GM12878 (cell line): ENCODE measurements around the gene RGS19. TPM values are rescaled to one million over a fixed set of nuclear protein-coding genes. Genes with fewer than 3 reads are reported as not detected.

Experiments
- ATAC-seq: fragments of 200-7000 bp; cut with Tn5 transposase; 3 replicates; pipeline ENCODE4 v1.9.1; 2020; ENCODE audit warnings: mild to moderate bottlenecking, moderate library complexity
- BruUV-seq: library from RNA; stranded (reverse); fragments of 400-500 nt; replicated peaks from 2 replicates; lab custom pipeline; 2021; lab: Mats Ljungman, UMichigan
- CTCF ChIA-PET: fragments of 300-600 bp; sonication (Branson Sonifier 250); formaldehyde crosslinking; extraction: SDS; loops from one replicate; lab custom pipeline; 2021; ENCODE audit warnings: inconsistent platforms; lab: Yijun Ruan, JAX
- POLR2A ChIA-PET: fragments of 350-600 bp; formaldehyde crosslinking; extraction: SDS; loops from one replicate; lab custom pipeline; 2021; ENCODE audit warnings: inconsistent platforms; lab: Charles Lee
- RAD21 ChIA-PET: fragments of 300-600 bp; sonication (Branson Sonifier 250); formaldehyde crosslinking; loops from one replicate; lab custom pipeline; 2023; ENCODE audit warnings: antibody characterized with exemption; ENCODE audit not compliant: unreplicated experiment; lab: Charles Lee
- SMC1A ChIA-PET: fragments of 300-600 bp; sonication (Branson Sonifier 250); formaldehyde crosslinking; loops from one replicate; lab custom pipeline; 2023; ENCODE audit not compliant: unreplicated experiment, uncharacterized antibody; lab: Charles Lee
- DNase-seq: peaks from one replicate; pipeline ENCODE4 v3.0.0-alpha.2; 2011; ENCODE audit warnings: low read depth, low spot score
- FAIRE-seq: peaks from 3 replicates; lab custom pipeline; 2011; peaks lifted over from hg19 to GRCh38; lab: Jason Lieb, UNC
- H2AFZ ChIP-seq: 2 replicates; pipeline ENCODE4 v1.6.0; 2011; ENCODE audit warnings: low read depth, low read length, control low read depth; ENCODE audit not compliant: control insufficient read depth
- H3K27ac ChIP-seq: 2 replicates; pipeline ENCODE4 v1.5.1; 2011; ENCODE audit warnings: control low read depth; ENCODE audit not compliant: control insufficient read depth, insufficient read depth
- H3K27me3 ChIP-seq, 2 experiments: replicated peaks in 1 of 2; 2 replicates each; pipeline versions ENCODE4 v1.6.0 to v1.6.1; 2011; ENCODE audit warnings: low read length in 1 of 2; ENCODE audit not compliant: control insufficient read depth in 2 of 2, insufficient read depth in 2 of 2
- H3K36me3 ChIP-seq, 2 experiments: 2 replicates each; pipeline ENCODE4 v1.5.1; 2011; ENCODE audit warnings: low read length in 1 of 2; ENCODE audit not compliant: control insufficient read depth in 2 of 2, insufficient read depth in 2 of 2
- H3K4me1 ChIP-seq: 2 replicates; pipeline ENCODE4 v1.6.1; 2011; ENCODE audit warnings: mild to moderate bottlenecking, low read length, moderate library complexity, mixed read lengths; ENCODE audit not compliant: control insufficient read depth, insufficient read depth
- H3K4me2 ChIP-seq: 2 replicates; pipeline ENCODE4 v1.6.0; 2011; ENCODE audit warnings: control low read depth; ENCODE audit not compliant: control insufficient read depth, insufficient read depth
- H3K4me3 ChIP-seq: fragments of 200-600 bp; sonication (generic); 2 replicates; pipeline ENCODE4 v1.5.1; 2016
- H3K79me2 ChIP-seq: 2 replicates; pipeline ENCODE4 v1.6.0; 2011; ENCODE audit warnings: low read length; ENCODE audit not compliant: control insufficient read depth, insufficient read depth
- H3K9ac ChIP-seq: 2 replicates; pipeline ENCODE4 v1.8.0; 2011; ENCODE audit warnings: low read length, control low read depth, mixed read lengths; ENCODE audit not compliant: control insufficient read depth, insufficient read depth
- H3K9me3 ChIP-seq: replicated peaks from 3 replicates; pipeline ENCODE4 v1.5.1; 2011; ENCODE audit warnings: mild to moderate bottlenecking, low read length; ENCODE audit not compliant: control insufficient read depth, insufficient read depth
- H4K20me1 ChIP-seq: 2 replicates; pipeline ENCODE4 v1.6.0; 2011; ENCODE audit not compliant: control insufficient read depth, insufficient read depth
- BCL11A ChIP-seq: IDR thresholded peaks from 2 replicates; pipeline ENCODE4 v1.6.1; 2011; ENCODE audit warnings: low read depth, low read length
- BHLHE40 ChIP-seq, 2 experiments: fragments of 450-650 bp in 1 of 2; IDR thresholded peaks; 2 replicates each; pipeline ENCODE4 v1.6.1; 2011 to 2017; ENCODE audit warnings: low read depth in 2 of 2, borderline replicate concordance in 1 of 2, improper control_type of control experiment in 1 of 2, low read length in 1 of 2, mild to moderate bottlenecking in 1 of 2
- CHD1 ChIP-seq: IDR thresholded peaks from 2 replicates; pipeline ENCODE4 v1.6.1; 2012; ENCODE audit warnings: low read depth, low read length, improper control_type of control experiment
- CHD4 ChIP-seq: fragments of 200-600 bp; sonication (generic); IDR thresholded peaks from 2 replicates; pipeline ENCODE4 v1.6.1; 2016; ENCODE audit warnings: mild to moderate bottlenecking
- EED ChIP-seq: sonication (generic); IDR thresholded peaks from 2 replicates; pipeline ENCODE4 v1.6.1; 2016; ENCODE audit warnings: antibody characterized with exemption, low read depth
- EGR1 ChIP-seq, 2 experiments: IDR thresholded peaks; 1 replicate in 1 of 2; 2 replicates in 1 of 2; pipeline ENCODE4 v1.6.1; 2011 to 2012; ENCODE audit warnings: low read depth in 2 of 2, low read length in 2 of 2, borderline replicate concordance in 1 of 2, mild to moderate bottlenecking in 1 of 2, moderate library complexity in 1 of 2
- HDAC2 ChIP-seq: fragments of 200-600 bp; sonication (generic); IDR thresholded peaks from 2 replicates; pipeline ENCODE4 v1.6.1; 2017
- MEF2A ChIP-seq: IDR thresholded peaks from 2 replicates; pipeline ENCODE4 v1.6.1; 2011; ENCODE audit warnings: low read depth, mild to moderate bottlenecking, low read length, moderate library complexity; ENCODE audit not compliant: insufficient read depth
- MEF2B ChIP-seq: fragments of 450-650 bp; IDR thresholded peaks from 2 replicates; pipeline ENCODE4 v1.6.1; 2018; ENCODE audit warnings: mild to moderate bottlenecking, moderate library complexity; ENCODE audit not compliant: partially characterized antibody, poor library complexity, severe bottlenecking
- NFYA ChIP-seq: IDR thresholded peaks from 2 replicates; pipeline ENCODE4 v1.6.1; 2011; ENCODE audit warnings: low read depth, mild to moderate bottlenecking, low read length, improper control_type of control experiment, borderline replicate concordance
- PAX5 ChIP-seq: IDR thresholded peaks from 2 replicates; pipeline ENCODE4 v1.6.1; 2011; ENCODE audit warnings: low read depth, low read length, borderline replicate concordance
- RELA ChIP-seq: fragments of 450-650 bp; IDR thresholded peaks from 2 replicates; pipeline ENCODE4 v1.8.0; 2014; ENCODE audit warnings: borderline replicate concordance; ENCODE audit not compliant: partially characterized antibody
- TAF1 ChIP-seq: IDR thresholded peaks from 2 replicates; pipeline ENCODE4 v1.6.1; 2011; ENCODE audit warnings: mild to moderate bottlenecking, low read depth, low read length, borderline replicate concordance
- TARDBP ChIP-seq: IDR thresholded peaks from 2 replicates; pipeline ENCODE4 v1.6.1; 2016; ENCODE audit warnings: borderline replicate concordance
- TCF3 ChIP-seq: IDR thresholded peaks from 2 replicates; pipeline ENCODE4 v1.6.1; 2012; ENCODE audit warnings: low read depth, mild to moderate bottlenecking, low read length, borderline replicate concordance; ENCODE audit not compliant: insufficient read depth
- ZNF207 ChIP-seq: fragments of 450-650 bp; IDR thresholded peaks from 2 replicates; pipeline ENCODE4 v1.6.1; 2014; ENCODE audit warnings: antibody characterized with exemption, mild to moderate bottlenecking, borderline replicate concordance
- WGBS: methylation state at CpG from one replicate; pipeline ENCODE4 v1.1.6; 2016; ENCODE audit warnings: low lambda C conversion rate; ENCODE audit not compliant: insufficient replicate concordance, insufficient coverage; ENCODE audit errors: missing lambda C conversion rate; 5-methylcytosine and 5-hydroxymethylcytosine counted together
- in situ Hi-C: fragments of 300-500 bp; cut with MboI; formaldehyde crosslinking; loops from 9 replicates; pipeline ENCODE4 v1.14.3; 2018; ENCODE audit warnings: mixed read lengths
- intact Hi-C: fragments of 100-400 bp; cut with micrococcal nuclease; formaldehyde crosslinking; loops from one replicate; pipeline ENCODE4 v1.14.2; 2022; ENCODE audit not compliant: unreplicated experiment
- polyA plus RNA-seq, 11 experiments: library from polyadenylated mRNA; depleted of rRNA in 4 of 11; unstranded in 6 of 11; stranded (reverse) in 5 of 11; fragments of >200 nt; fragmentation: Nextera tagmentation in 4 of 11; fragmentation: Illumina TruSeq in 1 of 11; extraction: Ambion mirVana in 4 of 11; extraction: Trizol in 1 of 11; gene quantifications; 1 replicate in 1 of 11; 2 replicates in 10 of 11; pipeline versions ENCODE4 v1.2.1 to v1.2.3, GENCODE V29; 2011 to 2016; ENCODE audit warnings: inconsistent platforms in 2 of 11, missing spikeins in 2 of 11, low read depth in 1 of 11
- total RNA-seq, 4 experiments: library from RNA; depleted of rRNA in 3 of 4; stranded (reverse); fragments of >200 nt in 3 of 4; fragmentation: Illumina TruSeq in 1 of 4; extraction: Trizol in 1 of 4; gene quantifications; 2 replicates each; pipeline versions ENCODE4 v1.2.1 to v1.2.3, GENCODE V29; 2013 to 2021
- TF ChIP-seq, protein P1 (sequence below): IDR thresholded peaks from 2 replicates; pipeline ENCODE4 v1.6.1; 2012; ENCODE audit warnings: low read depth, low read length, improper control_type of control experiment
- TF ChIP-seq, protein P2 (sequence below): IDR thresholded peaks from 2 replicates; pipeline ENCODE4 v1.6.1; 2012; ENCODE audit warnings: improper control_type of control experiment, low read depth, low read length; ENCODE audit not compliant: insufficient replicate concordance

RGS19 gene
- total and polyA plus RNA-seq, 10 of the 15 experiments (the other 5 are each of a cell fraction or from before 2014, with no cell fraction given): 0.82 to 62.4 (median 39.8) TPM

DNA sequence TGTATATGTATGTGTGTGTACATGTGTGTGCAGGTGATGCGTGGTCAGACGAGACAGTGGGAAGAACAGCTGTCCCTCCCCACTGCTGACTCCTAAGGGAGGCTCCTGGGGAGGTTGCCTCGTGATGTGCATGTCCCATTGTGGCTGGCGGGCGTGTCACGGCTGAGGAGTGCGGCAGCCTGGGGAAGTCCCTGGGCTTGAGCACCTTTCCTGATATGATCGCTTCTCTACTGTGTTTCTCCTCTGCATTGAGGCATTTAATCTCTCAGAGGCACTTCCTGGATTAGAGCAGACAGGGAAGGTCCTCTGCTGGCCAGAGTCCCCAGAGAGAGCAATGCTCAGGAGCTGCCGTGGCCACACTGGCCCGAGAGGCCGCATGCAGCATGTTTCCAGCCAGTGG lies 16.6 kb upstream of the RGS19 start:
- Histone ChIP-seq H3K27me3 (peaks cover 0 to 3% of the 10 kb centered on the region in 2 experiments; a peak in 1 of 4 replicates), H3K79me2 (no peaks in the 10 kb centered on the region), H3K27ac (no peak overlapping the region), H2AFZ (no peak overlapping the region), H4K20me1 (no peaks in the 10 kb centered on the region), H3K4me3 (no peak overlapping the region), H3K4me2 (no peak overlapping the region; the same call in 1 of the 2 replicates), H3K4me1 (peaks cover 16% of the 10 kb centered on the region), H3K9me3 (no peaks in the 10 kb centered on the region), H3K36me3 (no peaks in the 10 kb centered on the region), H3K9ac (no peak overlapping the region)
- ChIA-PET CTCF (interaction anchor here (0.8 kb wide), 1 partner anchor 25 kb away, joined by 3 read pairs; no protein-coding TSS in a partner anchor), RAD21 (interaction anchor here (1.3 kb wide), 1 partner anchor 25 kb away, joined by 3 read pairs; no protein-coding TSS in a partner anchor), POLR2A (no interaction called here), SMC1A (no interaction called here)
- DNase-seq (no peak), ATAC-seq (peak; percentile 40), FAIRE-seq (no peak)
- no TSS peak for BruUV-seq
- in situ Hi-C loops: no loop called here
- WGBS: 23% methylated on average over 11 of the region's 11 CpGs
- intact Hi-C loops: no loop called here
- no peak for TF ChIP-seq TCF3
- peak; percentile 30 to 53; a peak in 2 of 4 replicates for TF ChIP-seq BHLHE40 (IDR thresholded peaks at IDR 0.05; ENCODE audit: borderline replicate concordance in 1 of 2, low read depth in 2 of 2, low read length in 1 of 2)
- TF ChIP-seq ZNF207: no peak
- no peak for TF ChIP-seq MEF2B
- TF ChIP-seq, protein P1, sequence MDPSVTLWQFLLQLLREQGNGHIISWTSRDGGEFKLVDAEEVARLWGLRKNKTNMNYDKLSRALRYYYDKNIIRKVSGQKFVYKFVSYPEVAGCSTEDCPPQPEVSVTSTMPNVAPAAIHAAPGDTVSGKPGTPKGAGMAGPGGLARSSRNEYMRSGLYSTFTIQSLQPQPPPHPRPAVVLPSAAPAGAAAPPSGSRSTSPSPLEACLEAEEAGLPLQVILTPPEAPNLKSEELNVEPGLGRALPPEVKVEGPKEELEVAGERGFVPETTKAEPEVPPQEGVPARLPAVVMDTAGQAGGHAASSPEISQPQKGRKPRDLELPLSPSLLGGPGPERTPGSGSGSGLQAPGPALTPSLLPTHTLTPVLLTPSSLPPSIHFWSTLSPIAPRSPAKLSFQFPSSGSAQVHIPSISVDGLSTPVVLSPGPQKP: no peak
- TF ChIP-seq BCL11A: no peak
- TF ChIP-seq MEF2A: no peak
- TF ChIP-seq RELA: no peak
- TF ChIP-seq EED: 0 out of 2 replicates have a peak, but pooled peaks have one; percentile 18
- no peak for TF ChIP-seq PAX5
- TF ChIP-seq, protein P2, sequence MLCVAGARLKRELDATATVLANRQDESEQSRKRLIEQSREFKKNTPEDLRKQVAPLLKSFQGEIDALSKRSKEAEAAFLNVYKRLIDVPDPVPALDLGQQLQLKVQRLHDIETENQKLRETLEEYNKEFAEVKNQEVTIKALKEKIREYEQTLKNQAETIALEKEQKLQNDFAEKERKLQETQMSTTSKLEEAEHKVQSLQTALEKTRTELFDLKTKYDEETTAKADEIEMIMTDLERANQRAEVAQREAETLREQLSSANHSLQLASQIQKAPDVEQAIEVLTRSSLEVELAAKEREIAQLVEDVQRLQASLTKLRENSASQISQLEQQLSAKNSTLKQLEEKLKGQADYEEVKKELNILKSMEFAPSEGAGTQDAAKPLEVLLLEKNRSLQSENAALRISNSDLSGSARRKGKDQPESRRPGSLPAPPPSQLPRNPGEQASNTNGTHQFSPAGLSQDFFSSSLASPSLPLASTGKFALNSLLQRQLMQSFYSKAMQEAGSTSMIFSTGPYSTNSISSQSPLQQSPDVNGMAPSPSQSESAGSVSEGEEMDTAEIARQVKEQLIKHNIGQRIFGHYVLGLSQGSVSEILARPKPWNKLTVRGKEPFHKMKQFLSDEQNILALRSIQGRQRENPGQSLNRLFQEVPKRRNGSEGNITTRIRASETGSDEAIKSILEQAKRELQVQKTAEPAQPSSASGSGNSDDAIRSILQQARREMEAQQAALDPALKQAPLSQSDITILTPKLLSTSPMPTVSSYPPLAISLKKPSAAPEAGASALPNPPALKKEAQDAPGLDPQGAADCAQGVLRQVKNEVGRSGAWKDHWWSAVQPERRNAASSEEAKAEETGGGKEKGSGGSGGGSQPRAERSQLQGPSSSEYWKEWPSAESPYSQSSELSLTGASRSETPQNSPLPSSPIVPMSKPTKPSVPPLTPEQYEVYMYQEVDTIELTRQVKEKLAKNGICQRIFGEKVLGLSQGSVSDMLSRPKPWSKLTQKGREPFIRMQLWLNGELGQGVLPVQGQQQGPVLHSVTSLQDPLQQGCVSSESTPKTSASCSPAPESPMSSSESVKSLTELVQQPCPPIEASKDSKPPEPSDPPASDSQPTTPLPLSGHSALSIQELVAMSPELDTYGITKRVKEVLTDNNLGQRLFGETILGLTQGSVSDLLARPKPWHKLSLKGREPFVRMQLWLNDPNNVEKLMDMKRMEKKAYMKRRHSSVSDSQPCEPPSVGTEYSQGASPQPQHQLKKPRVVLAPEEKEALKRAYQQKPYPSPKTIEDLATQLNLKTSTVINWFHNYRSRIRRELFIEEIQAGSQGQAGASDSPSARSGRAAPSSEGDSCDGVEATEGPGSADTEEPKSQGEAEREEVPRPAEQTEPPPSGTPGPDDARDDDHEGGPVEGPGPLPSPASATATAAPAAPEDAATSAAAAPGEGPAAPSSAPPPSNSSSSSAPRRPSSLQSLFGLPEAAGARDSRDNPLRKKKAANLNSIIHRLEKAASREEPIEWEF: no peak
- no peak for TF ChIP-seq EGR1 (IDR thresholded peaks at IDR 0.05; ENCODE audit: borderline replicate concordance in 1 of 2, low read depth in 2 of 2, low read length in 2 of 2)
- no peak for TF ChIP-seq TARDBP
- no peak for TF ChIP-seq CHD1
- TF ChIP-seq HDAC2: no peak
- no peak for TF ChIP-seq NFYA
- TF ChIP-seq TAF1: no peak
- TF ChIP-seq CHD4: no peak
